K562 (cell line): ENCODE data around the gene MRPL10. TPM values are rescaled to one million over a fixed set of nuclear protein-coding genes. Genes with fewer than 3 reads are reported as not detected.

ENCODE experiments used
- BMI1 ChIP-seq: fragments of 150-350 bp; IDR thresholded peaks from 2 replicates; pipeline ENCODE4 v1.6.1; 2014; ENCODE audit warnings: low read length
- CBX5 ChIP-seq: IDR thresholded peaks from 2 replicates; pipeline ENCODE4 v1.6.1; 2014; ENCODE audit warnings: low read depth, borderline replicate concordance
- EWSR1 ChIP-seq: fragments of 450-650 bp; IDR thresholded peaks from 2 replicates; pipeline ENCODE4 v1.6.1; 2018; ENCODE audit warnings: borderline replicate concordance, mild to moderate bottlenecking, low read depth, moderate library complexity; ENCODE audit not compliant: partially characterized antibody
- FIP1L1 ChIP-seq: fragments of 200-400 bp; formaldehyde crosslinking; IDR thresholded peaks from 2 replicates; pipeline ENCODE4 v1.6.1; 2018; ENCODE audit warnings: mild to moderate bottlenecking, low read depth, low read length; ENCODE audit not compliant: poor library complexity, severe bottlenecking
- FOXJ3 ChIP-seq: sonication (generic); formaldehyde crosslinking; IDR thresholded peaks from 2 replicates; pipeline ENCODE4 v1.4.0; 2020; ENCODE audit warnings: mild to moderate bottlenecking, missing genetic modification reagents
- HDAC3 ChIP-seq: fragments of 450-650 bp; IDR thresholded peaks from 2 replicates; pipeline ENCODE4 v1.6.1; 2018; ENCODE audit warnings: borderline replicate concordance, mild to moderate bottlenecking, moderate library complexity; ENCODE audit not compliant: partially characterized antibody
- HLTF ChIP-seq: fragments of 450-650 bp; IDR thresholded peaks from 2 replicates; pipeline ENCODE4 v1.6.1; 2016
- HNRNPH1 ChIP-seq: fragments of 200-400 bp; formaldehyde crosslinking; optimal IDR thresholded peaks from 2 replicates; pipeline ENCODE3; 2017; ENCODE audit warnings: low read depth, mild to moderate bottlenecking, low read length, moderate library complexity
- MTF1 ChIP-seq: fragments of 250-450 bp; sonication (Bioruptor Pico); IDR thresholded peaks from 2 replicates; pipeline ENCODE4 v1.9.0; 2021; ENCODE audit warnings: moderate library complexity, mild to moderate bottlenecking, inconsistent platforms, borderline replicate concordance
- MXI1 ChIP-seq: IDR thresholded peaks from 2 replicates; pipeline ENCODE4 v1.6.1; 2011; ENCODE audit warnings: low read depth, mild to moderate bottlenecking, improper control_type of control experiment, low read length
- RBM14 ChIP-seq: fragments of 200-400 bp; formaldehyde crosslinking; IDR thresholded peaks from 2 replicates; pipeline ENCODE4 v1.6.1; 2018; ENCODE audit warnings: low read depth, mild to moderate bottlenecking, low read length, moderate library complexity, borderline replicate concordance; ENCODE audit not compliant: insufficient read depth
- RNF2 ChIP-seq: sonication (generic); IDR thresholded peaks from 2 replicates; pipeline ENCODE4 v1.6.1; 2016
- SMAD2 ChIP-seq: fragments of 150-350 bp; IDR thresholded peaks from 2 replicates; pipeline ENCODE4 v1.6.1; 2014; ENCODE audit warnings: low read depth, mild to moderate bottlenecking, low read length
- SMAD3 ChIP-seq: fragments of 450-650 bp; formaldehyde crosslinking; conservative IDR thresholded peaks from 2 replicates; pipeline ENCODE4 v1.4.0; 2020; ENCODE audit warnings: mild to moderate bottlenecking
- TAF7 ChIP-seq: fragments of 450-650 bp; IDR thresholded peaks from 2 replicates; pipeline ENCODE4 v1.6.1; 2016; ENCODE audit warnings: missing genetic modification characterization, missing compliant biosample characterization
- ZBTB8A ChIP-seq: fragments of 450-650 bp; IDR thresholded peaks from 2 replicates; pipeline ENCODE4 v1.6.1; 2018; ENCODE audit warnings: mild to moderate bottlenecking, moderate library complexity; ENCODE audit not compliant: partially characterized antibody
- ZNF175 ChIP-seq: fragments of 200-800 bp; sonication (Bioruptor generic); IDR thresholded peaks from 2 replicates; pipeline ENCODE4 v1.6.1; 2016; ENCODE audit warnings: low read depth, mild to moderate bottlenecking, missing genetic modification characterization, missing compliant biosample characterization
- ZNF445 ChIP-seq: fragments of 250-450 bp; sonication (Bioruptor Pico); IDR thresholded peaks from 2 replicates; pipeline ENCODE4 v1.4.0; 2020; ENCODE audit warnings: low read depth, mild to moderate bottlenecking, moderate library complexity
- ZNF584 ChIP-seq: fragments of 200-800 bp; sonication (Bioruptor generic); IDR thresholded peaks from 2 replicates; pipeline ENCODE4 v1.6.1; 2016; ENCODE audit warnings: low read depth, mild to moderate bottlenecking, missing genetic modification characterization, missing compliant biosample characterization
- polyA plus RNA-seq, 8 experiments: library from polyadenylated mRNA; depleted of rRNA in 4 of 8; stranded (reverse) in 5 of 8; unstranded in 3 of 8; fragments of >200 nt; fragmentation: Nextera tagmentation in 2 of 8; fragmentation: Illumina TruSeq in 1 of 8; extraction: Ambion mirVana in 2 of 8; extraction: Trizol in 1 of 8; gene quantifications; 2 replicates each; pipeline versions ENCODE4 v1.2.1 to v1.2.3, GENCODE V29; 2011 to 2014; ENCODE audit warnings: inconsistent platforms in 1 of 8, missing spikeins in 1 of 8
- total RNA-seq, 7 experiments: library from RNA; depleted of rRNA in 6 of 7; stranded (reverse); fragments of >200 nt in 6 of 7; fragmentation: Illumina TruSeq in 2 of 7; extraction: Trizol in 2 of 7; gene quantifications; 2 replicates each; pipeline versions ENCODE4 v1.2.1 to v1.2.3, GENCODE V29; 2011 to 2021; ENCODE audit warnings: low replicate concordance in 1 of 7
- TF ChIP-seq, protein P1 (sequence below): IDR thresholded peaks from 3 replicates; pipeline ENCODE4 v1.6.1; 2011; ENCODE audit warnings: borderline replicate concordance, mild to moderate bottlenecking, moderate library complexity; ENCODE audit not compliant: insufficient read length; ENCODE audit errors: extremely low read depth
- TF ChIP-seq, protein P2 (sequence below): IDR thresholded peaks from 2 replicates; pipeline ENCODE4 v1.6.1; 2011; ENCODE audit not compliant: insufficient read length; ENCODE audit errors: extremely low read depth
- TF ChIP-seq, protein P3 (sequence below): fragments of 250-450 bp; sonication (Bioruptor Pico); IDR thresholded peaks from 2 replicates; pipeline ENCODE4 v1.8.0; 2021; ENCODE audit warnings: borderline replicate concordance, mild to moderate bottlenecking, moderate library complexity; ENCODE audit not compliant: poor library complexity, severe bottlenecking
- TF ChIP-seq, protein P4 (sequence below): sonication (generic); formaldehyde crosslinking; IDR thresholded peaks from 2 replicates; pipeline ENCODE4 v1.8.1; 2022; ENCODE audit warnings: missing genetic modification reagents

MRPL10 gene
- total and polyA plus RNA-seq, 9 of the 15 experiments (the other 6 are each of a cell fraction or from before 2014, with no cell fraction given), result 27.8 to 105 (median 67.3) TPM

DNA sequence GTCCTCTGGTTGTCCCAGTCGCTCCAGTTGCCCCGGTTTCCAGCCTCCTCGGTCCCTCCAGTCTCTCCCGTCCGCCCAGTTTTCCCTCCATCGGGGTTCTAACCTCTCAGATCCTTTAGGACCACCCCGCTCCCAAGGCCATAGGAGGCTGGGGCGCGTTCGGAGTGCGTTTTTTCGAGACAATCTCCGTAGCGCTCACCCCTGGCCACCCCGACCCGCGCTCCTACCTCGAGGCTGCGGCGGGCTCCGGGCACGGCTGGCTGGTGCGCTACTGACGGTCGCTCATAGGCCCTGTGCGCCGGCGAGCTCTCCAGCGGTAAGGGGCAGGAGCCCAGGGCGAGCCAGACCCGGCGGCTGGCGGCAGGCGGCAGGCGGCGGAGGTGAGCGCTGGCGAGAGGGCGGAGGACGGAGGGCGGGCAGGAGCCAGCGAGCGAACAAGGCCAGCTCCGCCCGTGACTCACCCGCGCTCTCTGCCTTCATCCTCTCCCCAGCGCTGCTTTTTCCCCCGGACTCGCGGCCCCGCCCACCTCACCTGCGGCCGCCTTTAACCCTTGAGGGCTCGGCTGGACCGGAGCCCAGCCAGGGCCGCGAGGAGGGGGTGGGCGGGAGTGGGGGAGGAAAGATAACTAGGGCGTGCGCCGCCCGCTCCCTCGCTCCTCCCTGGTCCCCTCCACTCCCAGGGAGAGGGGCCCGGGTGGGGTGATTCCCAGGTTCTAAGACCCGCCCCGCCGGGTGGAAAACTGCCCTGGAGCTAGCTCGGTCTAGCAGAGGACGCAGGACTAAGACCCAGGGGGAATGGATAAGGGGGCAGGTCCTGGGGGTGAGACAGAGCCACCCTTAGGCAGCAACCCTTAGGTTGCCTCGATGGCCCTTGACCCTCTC lies 19.6 kb upstream of the MRPL10 start, which contains the start of gene SP6 (continued):
- TF ChIP-seq ZNF175 (CRISPR knock-in tag), result 0 out of 2 replicates have a peak, but pooled peaks have one; percentile 21
- no peak for TF ChIP-seq TAF7
- no peak for TF ChIP-seq ZNF584
- TF ChIP-seq MTF1 (CRISPR knock-in tag), result no peak
- TF ChIP-seq, protein P1, sequence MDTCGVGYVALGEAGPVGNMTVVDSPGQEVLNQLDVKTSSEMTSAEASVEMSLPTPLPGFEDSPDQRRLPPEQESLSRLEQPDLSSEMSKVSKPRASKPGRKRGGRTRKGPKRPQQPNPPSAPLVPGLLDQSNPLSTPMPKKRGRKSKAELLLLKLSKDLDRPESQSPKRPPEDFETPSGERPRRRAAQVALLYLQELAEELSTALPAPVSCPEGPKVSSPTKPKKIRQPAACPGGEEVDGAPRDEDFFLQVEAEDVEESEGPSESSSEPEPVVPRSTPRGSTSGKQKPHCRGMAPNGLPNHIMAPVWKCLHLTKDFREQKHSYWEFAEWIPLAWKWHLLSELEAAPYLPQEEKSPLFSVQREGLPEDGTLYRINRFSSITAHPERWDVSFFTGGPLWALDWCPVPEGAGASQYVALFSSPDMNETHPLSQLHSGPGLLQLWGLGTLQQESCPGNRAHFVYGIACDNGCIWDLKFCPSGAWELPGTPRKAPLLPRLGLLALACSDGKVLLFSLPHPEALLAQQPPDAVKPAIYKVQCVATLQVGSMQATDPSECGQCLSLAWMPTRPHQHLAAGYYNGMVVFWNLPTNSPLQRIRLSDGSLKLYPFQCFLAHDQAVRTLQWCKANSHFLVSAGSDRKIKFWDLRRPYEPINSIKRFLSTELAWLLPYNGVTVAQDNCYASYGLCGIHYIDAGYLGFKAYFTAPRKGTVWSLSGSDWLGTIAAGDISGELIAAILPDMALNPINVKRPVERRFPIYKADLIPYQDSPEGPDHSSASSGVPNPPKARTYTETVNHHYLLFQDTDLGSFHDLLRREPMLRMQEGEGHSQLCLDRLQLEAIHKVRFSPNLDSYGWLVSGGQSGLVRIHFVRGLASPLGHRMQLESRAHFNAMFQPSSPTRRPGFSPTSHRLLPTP, result no peak
- no peak for TF ChIP-seq RBM14
- TF ChIP-seq RNF2, result no peak
- no peak for TF ChIP-seq ZBTB8A
- no peak for TF ChIP-seq SMAD3
- TF ChIP-seq MXI1, result no peak
- no peak for TF ChIP-seq BMI1
- TF ChIP-seq SMAD2, result no peak
- no peak for TF ChIP-seq HDAC3
- TF ChIP-seq, protein P2, sequence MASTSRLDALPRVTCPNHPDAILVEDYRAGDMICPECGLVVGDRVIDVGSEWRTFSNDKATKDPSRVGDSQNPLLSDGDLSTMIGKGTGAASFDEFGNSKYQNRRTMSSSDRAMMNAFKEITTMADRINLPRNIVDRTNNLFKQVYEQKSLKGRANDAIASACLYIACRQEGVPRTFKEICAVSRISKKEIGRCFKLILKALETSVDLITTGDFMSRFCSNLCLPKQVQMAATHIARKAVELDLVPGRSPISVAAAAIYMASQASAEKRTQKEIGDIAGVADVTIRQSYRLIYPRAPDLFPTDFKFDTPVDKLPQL, result no peak
- TF ChIP-seq HNRNPH1, result no peak
- TF ChIP-seq, protein P3, sequence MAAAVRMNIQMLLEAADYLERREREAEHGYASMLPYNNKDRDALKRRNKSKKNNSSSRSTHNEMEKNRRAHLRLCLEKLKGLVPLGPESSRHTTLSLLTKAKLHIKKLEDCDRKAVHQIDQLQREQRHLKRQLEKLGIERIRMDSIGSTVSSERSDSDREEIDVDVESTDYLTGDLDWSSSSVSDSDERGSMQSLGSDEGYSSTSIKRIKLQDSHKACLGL (CRISPR knock-in tag), result no peak
- TF ChIP-seq CBX5, result no peak
- TF ChIP-seq FOXJ3 (CRISPR knock-in tag), result no peak
- TF ChIP-seq ZNF445 (CRISPR knock-in tag), result no peak
- TF ChIP-seq EWSR1, result no peak
- no peak for TF ChIP-seq FIP1L1
- TF ChIP-seq, protein P4, sequence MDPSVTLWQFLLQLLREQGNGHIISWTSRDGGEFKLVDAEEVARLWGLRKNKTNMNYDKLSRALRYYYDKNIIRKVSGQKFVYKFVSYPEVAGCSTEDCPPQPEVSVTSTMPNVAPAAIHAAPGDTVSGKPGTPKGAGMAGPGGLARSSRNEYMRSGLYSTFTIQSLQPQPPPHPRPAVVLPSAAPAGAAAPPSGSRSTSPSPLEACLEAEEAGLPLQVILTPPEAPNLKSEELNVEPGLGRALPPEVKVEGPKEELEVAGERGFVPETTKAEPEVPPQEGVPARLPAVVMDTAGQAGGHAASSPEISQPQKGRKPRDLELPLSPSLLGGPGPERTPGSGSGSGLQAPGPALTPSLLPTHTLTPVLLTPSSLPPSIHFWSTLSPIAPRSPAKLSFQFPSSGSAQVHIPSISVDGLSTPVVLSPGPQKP (CRISPR knock-in tag), result no peak
- TF ChIP-seq HLTF, result no peak
